GM19025 (cell line): ENCODE data around the gene LHPP.

Experiments
- ATAC-seq: cut with Tn5 transposase; IDR thresholded peaks from one replicate; pipeline ENCODE4 v1.9.1; 2021; ENCODE audit warnings: mild to moderate bottlenecking, low read depth, moderate library complexity; ENCODE audit not compliant: unreplicated experiment

The LHPP gene

DNA sequence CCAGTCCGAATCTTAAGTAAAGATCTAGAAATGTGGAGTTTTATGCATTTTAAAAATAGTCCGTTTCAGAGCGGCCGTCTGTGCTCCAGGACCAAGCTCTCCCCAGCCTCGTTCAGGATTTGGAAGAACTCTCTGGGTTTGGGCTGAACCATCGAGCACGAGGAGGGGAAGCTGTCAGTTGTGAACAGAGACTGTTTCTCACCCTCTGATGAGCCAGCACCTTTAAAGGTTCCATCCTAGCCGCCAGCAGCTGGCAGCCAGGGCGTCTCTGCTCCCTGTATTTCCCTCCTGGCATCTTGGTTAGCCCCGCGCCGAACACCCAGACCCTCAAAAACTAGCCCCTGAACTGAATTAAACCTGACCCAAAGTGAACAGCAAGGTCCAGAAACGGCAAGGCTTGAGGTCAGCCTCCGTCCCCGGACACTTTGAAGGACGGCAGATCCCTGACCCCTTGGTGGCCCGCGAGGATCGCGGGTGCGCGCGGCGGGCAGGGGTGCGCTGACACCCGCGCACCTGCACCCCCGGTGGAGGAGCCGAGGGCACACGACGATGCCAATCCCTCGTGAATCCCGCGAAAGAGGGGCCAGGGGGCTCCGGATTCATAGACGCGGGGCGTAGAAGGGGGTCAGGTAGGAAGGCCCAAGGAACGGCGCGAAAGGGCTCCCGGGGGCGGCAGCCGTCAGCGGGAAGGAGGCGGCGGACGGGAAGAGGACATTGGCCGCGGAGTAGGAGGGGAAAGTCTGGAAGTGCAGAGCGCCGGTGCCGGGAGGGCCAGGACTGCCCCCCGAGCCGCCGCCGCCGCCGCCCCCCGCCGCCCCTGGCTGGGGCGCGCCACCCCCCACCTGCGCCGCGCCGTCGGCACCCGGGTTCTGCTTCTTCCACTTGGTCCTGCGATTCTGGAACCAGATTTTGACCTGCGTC is 14.5 kb upstream of the LHPP start:
- ATAC-seq, result no peak

- no peak for ATAC-seq
Observed at GRCh38 chr10:124447751-124448466, 13.7 kb upstream of the LHPP start.

GRCh38 chr10:124448696-124449169 is 12.9 kb upstream of the LHPP start:
- no peak for ATAC-seq

- ATAC-seq, result no peak
Observed at GRCh38 chr10:124449170-124450011, 12.2 kb upstream of the LHPP start.

GRCh38 chr10:124450012-124450782 is 11.4 kb upstream of the LHPP start, which contains the start of gene NKX1-2:
Gene NKX1-2, minus strand, starts transcription at chr10:124450035. Its CDS starts 92 bp downstream, at chr10:124449943.
- no peak for ATAC-seq

- ATAC-seq, result no peak
Observed at GRCh38 chr10:124450783-124451057, 10.9 kb upstream of the LHPP start.

DNA sequence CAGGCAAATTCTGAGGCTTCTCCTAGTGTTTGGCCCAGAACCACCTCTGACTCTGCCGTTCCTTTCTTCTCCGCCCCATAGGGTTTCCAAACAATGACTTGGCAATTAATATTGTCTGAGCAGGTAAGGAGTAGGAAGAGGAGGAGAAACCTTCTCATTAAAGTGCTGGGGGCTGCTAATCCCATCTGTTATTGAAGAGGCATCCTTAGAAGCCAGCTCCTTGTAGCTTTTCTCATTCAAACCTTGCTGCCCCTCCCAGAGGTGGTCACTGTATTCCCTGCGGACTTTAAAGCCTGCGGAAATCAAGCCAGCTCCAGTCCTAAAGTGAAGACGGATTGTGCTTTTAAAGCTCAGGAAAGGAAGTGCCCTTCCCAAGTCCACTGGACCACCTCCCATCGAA is 10.3 kb upstream of the LHPP start:
- no peak for ATAC-seq

- ATAC-seq, result no peak
Observed at GRCh38 chr10:124453960-124454610, 7.5 kb upstream of the LHPP start.

GRCh38 chr10:124455441-124455840 is 6.2 kb upstream of the LHPP start:
- ATAC-seq, result no peak

GRCh38 chr10:124458473-124458872 is 3.1 kb upstream of the LHPP start:
- ATAC-seq, result no peak

GRCh38 chr10:124458889-124459288 is 2.7 kb upstream of the LHPP start:
- ATAC-seq, result no peak

DNA sequence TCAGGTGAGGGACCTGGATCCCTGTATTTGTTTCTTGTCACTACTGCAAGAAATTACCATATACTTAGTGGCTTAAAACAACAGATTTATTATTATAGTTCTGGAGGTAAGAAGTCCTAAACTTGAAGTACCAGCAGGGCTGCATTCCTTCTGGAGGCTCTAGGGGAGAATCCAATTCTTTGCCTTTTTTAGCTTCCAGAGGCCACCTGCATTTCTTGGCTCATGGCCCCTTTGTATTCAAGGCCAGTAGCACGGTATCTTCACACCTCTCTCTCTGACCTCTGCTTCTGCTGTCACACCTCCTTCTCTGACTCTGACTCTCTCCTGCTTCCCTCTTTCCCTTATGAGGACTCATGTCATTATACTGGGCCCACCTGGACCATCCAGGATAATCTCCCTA is 2.2 kb upstream of the LHPP start:
- ATAC-seq, result no peak

DNA sequence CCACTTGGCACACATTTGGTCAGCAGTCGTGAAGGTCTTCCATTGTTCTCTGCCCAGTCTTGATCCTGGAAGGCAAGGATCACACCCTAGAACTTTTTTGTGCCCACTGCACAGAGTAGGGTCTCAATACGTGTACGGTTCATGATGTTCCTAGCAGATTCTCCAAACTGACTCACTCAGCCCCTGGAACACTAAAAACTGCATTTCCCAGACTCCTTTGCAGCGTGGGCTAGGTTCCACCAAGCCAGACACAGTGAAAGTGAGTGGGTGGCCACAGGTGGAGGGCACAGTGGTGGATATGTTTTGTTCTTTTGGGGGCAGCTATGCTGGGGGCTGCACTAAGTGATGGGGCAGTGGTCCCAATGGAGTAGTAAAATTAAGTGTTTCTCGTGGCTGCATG is 1.5 kb upstream of the LHPP start:
- ATAC-seq, result no peak

DNA sequence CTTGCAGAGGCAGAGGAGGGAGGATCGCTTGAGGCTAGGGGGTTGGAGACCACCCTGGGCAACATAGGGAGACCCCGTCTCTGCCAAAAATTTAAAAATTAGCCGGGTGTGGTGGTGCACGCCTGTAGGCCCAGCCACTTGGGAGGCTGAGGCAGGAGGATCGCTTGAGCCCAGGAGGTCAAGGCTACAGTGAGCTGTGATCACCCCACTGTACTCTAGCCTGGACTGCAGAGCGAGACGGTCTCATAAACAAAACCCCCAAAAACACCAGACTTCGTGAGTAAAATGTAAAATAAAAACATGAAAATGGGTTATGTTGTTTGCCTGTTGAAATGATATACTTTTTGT is 699 bp downstream of the LHPP start:
- ATAC-seq, result no peak

- ATAC-seq, result no peak
Observed at GRCh38 chr10:124464028-124464965, 2.7 kb downstream of the LHPP start.

DNA sequence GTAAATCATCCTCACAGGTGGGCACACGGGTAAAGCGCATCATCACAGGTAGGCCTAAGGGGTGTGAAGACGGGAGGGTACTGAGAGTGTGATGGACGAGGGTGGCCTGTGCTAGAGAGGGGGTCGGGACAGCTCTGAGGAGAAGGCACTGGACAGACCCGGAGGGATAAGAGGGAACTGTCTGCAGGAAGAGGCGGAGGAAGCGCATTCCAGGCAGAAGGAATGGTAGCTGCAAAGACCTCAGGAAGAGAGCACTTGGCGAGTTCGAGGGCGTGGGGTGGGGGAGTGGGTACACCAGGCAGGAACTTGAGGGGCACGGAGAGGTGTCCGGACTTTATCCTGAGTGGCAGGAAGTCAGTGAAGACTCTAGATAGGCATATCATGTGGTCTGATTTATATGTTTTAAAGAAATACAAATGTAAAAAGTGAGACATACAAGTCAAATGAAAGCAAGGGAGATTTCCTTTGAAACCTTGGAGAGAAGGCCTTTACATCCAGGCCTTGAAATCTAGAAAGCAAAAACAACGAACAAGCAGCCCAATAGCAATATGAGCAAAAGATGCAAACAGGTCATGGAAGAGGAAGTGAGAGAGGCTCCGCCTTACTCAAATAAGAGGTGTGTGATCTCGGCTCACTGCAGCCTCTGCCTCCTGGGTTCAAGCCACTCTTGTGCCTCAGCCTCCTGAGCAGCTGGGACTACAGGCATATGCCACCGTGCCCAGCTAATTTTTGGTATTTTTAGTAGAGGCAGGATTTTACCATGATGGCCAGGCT is 3.6 kb downstream of the LHPP start:
- ATAC-seq, result no peak

DNA sequence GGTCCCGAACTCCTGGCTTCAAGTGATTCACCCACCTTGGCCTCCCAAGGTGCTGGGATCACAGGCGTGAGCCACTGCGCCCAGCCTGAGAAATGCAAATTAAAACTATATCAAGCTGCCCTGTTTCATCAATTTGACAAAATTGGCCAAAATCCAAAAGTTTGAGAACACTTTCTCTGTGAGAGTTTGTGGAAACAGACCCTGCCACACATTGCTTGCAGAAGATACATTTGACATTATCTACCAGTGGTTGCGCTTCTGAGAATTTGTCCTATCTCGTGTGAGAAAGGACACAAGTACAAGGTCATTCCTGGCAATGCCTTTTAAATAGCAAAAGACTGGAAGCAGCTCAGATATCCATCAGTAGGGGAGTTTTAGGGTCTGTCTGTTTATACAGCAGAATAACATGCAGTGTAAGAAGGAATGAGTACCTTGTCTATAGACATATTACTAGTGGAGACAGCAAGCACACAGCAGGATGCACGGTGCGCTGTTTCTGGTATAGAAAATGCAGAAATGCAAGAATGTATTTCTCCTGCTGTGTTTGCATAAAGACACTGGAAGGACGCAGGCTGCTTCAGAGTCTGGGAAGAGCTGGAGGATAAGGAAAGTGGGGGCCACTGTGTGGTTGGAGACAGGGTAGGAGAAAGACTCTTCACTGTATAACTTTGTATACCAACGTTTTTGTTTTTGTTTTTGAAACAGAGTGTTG is 4.3 kb downstream of the LHPP start:
- ATAC-seq, result no peak
